Measurements from ENCODE around the gene IFTAP.

GRCh38 chr11:36657610-36658267, 63.4 kb downstream of the IFTAP start:
- TF ChIP-seq TAF1 (CRISPR knock-in tag; IDR thresholded peaks at IDR 0.05) = no peak
- no peak for TF ChIP-seq YY1 (IDR thresholded peaks at IDR 0.05; ENCODE audit: insufficient read depth, insufficient replicate concordance, low read depth, low read length)

Data from HepG2 (cell line).